Measurements from ENCODE around the gene FERMT3.

FERMT3 gene

DNA sequence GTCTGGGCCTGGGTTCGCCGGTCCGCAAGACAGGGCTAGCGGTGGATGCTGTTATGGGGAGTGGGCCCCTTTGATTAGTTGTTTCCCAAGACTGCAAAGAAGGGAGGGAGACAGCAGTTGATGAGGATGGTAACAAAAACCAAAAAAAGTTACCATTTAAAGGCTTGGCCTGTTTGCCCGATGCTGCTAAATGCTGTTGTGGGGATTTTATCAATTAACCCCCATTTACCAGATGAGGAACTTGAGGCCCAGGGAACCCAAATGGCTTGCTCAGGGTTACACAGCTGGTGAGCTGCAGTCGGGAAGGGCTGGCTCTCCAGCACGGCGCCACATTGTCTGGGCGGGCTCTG, 16.1 kb downstream of the FERMT3 start:
- no peak for DNase-seq

DNA sequence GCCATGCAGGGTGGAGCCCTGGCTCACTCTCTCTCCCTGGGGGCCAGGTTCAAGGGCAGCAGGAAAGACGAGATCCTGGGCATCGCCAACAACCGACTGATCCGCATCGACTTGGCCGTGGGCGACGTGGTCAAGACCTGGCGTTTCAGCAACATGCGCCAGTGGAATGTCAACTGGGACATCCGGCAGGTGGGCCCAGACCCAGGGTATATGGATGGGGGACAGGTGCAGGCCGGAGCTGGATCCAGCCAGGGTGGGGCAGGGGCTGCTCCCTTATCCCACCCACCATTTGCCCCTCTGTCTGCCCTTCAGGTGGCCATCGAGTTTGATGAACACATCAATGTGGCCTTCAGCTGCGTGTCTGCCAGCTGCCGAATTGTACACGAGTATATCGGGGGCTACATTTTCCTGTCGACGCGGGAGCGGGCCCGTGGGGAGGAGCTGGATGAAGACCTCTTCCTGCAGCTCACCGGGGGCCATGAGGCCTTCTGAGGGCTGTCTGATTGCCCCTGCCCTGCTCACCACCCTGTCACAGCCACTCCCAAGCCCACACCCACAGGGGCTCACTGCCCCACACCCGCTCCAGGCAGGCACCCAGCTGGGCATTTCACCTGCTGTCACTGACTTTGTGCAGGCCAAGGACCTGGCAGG, 16.6 kb downstream of the FERMT3 start:
- DNase-seq: no peak

DNA sequence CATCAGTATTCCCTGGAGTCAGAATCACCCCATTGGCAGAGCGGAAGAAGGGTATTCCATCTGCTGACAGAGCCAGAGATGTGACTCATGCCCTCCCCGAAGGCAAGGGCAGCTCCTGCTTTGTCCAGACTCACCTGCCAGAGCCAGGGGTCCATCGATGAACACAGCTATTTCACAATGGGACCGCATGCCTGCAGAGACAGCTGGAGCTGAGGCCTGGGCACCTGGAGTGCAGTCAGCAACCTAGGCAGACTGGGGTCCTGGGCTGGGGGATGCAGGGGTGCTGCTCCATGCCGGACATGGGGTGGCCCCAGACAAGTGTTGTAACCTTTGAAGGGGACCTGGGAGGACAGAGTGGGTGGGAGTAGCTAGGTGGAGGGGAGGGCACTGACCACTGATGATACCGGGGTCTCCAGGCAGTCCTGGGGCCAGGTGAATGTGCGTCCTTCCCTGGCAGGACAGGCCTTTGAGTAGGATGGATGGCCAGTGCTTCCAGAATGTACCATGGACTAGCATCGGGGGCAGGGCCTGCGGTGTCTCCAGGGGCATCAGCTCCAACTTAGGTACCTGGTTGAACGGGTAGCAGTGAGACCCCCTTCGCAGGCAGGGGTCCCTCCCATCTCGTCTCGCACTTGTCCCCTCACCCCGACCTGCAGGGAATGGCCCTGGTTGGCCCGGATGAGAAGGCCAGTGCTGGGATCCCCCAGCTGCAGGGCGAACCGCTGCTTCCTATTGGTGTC, 17.8 kb downstream of the FERMT3 start:
- DNase-seq: no peak

DNA sequence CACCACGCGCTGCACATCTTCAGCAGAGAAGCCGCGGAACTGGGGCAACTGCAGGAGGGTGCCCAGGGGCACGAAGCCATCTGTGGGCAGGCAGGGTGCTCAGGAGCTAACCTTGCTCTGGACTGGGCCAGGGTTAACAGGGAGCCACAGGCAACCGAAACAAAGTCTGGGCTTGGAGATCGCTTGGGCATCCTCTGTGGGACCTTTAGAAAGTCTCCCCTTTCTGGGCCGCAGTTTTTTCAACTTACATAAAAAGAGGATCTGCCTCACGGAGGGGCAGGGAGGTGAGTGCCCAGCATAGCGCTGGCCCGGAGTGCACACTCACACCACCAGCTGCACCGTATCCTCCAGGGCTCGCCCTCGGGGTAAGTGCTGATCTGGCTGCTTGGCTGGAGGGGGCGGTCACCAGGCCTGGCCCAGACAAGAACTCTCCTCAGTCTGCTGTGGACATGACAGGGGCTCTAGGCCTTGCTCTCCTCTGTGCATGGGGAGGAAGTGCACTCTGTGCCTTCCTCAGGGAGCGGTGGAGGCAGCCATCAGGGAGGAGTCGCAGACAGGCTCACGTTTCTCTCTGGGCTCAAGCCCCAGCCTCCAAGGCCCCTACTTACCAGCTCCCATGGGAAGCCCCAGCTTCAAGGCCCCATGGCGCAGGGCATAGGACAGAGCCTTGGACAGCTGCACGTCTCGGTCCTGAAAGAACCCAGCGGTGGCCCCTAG, 18.5 kb downstream of the FERMT3 start:
- no peak for DNase-seq

DNA sequence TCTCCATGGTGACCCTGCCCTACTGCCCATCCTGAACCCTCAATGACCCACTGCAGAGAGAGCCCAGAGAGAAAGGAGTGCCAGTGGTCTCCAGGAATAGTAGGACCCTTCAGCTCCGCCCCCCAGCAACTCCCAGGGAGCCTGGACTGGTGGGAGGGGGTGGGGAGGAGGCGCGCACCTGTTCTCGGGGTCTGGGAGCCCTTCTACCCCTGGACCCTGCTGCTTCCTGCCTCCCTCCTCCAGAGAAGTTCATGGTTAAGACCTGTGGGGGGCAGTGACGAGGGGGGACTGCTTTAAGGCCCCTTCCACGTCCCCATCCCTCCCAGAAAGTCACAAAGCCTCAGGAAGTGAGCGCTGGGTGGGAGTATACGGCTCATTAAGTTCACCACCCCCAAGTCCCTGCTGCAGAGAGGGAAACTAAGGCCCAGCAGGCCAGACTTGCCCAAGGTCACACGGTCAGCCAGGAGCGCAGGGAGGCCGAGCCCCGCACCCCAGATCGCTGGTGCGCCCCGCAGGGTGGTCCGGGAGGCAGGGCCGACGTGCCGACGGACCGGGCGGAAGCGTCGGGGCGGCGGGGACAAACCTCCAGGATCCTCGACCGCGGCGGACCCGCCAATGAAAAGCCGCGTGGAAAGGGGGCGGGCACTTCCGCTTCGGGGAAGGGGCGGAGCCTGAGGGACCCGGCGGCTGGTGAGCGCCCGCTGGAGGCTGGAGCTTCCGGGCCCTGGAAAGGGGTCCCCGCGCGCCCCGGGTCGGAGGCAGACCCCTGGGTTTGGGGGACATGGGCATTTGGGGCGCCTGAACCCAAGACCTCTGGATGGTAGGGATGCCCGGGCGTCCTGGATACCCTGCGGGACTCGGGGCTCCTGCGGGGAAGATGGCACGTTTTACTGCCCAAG, 19.3 kb downstream of the FERMT3 start, which contains the start of the genes NUDT22 and TRPT1:
Gene NUDT22 (plus strand): TSS at position 667 of the 899 bp plus-strand sequence. CDS start 379 bp downstream, outside the sequence.
Gene TRPT1 (minus strand): TSS at position 579 of the 899 bp plus-strand sequence. CDS start 326 bp downstream, at position 253.
- DNase-seq: peak; percentile 74 to 84

DNA sequence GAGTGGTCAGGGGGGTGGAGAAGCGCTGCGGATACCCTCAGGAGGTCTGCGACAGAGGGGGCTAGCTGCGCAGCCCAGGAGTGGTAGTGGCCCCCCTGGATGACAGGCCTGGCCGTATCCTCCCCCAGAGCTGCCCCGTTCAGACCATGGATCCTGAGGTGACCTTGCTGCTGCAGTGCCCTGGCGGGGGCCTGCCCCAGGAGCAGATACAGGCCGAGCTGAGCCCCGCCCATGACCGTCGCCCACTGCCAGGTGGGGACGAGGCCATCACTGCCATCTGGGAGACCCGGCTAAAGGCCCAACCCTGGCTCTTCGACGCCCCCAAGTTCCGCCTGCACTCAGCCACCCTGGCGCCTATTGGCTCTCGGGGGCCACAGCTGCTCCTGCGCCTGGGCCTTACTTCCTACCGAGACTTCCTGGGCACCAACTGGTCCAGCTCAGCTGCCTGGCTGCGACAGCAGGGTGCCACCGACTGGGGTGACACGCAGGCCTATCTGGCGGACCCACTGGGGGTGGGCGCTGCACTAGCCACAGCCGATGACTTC, 20.1 kb downstream of the FERMT3 start:
- no peak for DNase-seq

DNA sequence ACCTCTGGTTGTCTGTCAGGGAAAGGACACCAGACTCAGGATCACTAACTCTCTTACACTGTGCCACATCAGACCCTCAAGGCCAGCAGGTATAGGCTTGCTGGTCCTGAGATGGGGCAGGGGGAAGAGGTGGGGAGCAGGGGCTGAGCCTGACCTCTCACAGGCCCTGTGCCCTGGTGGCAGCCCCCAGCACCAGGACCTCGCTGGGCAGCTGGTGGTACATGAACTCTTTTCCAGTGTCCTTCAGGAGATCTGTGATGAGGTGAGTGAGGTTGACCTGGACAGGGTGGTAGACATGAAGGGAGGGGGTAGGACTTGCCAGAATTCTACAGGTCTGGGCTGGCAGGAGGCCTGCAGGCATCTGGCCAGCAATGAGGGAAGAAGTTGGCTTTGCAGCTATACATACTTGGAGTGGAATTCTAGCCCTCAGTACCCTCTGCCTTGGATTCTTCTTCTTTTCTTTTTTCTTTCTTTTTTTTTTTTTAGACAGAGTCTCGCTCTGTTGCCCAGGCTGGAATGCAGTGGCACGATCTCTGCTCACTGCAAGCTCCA, 21.0 kb downstream of the FERMT3 start:
- DNase-seq: no peak

DNA sequence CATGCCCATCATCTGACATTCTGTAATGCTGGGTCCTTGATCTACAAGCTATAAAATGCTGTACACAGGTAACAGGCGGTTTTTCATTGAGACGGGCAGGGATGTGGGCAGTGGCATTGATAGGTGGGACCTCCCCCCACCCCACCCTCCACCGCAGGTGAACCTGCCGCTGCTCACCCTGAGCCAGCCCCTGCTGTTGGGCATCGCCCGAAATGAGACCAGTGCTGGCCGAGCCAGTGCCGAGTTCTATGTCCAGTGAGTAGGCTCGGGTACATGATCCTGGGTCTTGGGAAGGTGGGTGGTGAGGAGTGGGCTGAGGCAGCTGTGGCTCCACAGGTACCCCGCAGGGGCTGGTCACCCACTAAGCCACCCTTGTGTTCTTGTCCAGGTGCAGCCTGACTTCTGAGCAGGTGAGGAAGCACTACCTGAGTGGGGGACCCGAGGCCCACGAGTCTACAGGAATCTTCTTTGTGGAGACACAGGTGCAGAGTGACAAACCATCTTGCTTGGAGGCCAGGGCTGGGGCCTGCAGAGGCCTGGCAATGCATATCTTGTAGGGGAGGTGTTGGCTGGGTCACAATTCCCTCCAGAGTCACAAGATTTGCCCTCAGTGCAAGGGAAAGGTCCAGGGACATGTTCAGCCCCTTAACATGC, 22.7 kb downstream of the FERMT3 start:
- no peak for DNase-seq

DNA sequence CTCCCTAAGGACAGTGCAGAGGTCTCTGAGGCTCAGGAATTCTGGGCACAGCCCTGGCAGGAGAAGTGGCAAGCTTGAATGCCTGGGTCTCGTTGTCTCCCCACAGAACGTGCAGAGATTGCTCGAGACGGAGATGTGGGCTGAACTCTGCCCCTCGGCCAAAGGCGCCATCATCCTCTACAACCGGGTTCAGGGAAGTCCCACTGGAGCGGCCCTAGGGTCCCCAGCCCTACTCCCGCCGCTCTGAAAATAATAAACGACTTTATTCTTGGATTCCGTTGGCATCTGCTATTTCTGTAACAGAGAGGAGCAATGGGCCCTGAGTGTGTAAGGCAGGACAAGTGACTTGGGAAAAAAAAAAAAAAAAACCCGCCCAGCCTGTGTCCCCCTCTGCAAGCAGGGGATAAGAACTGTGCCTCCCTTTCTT, 23.2 kb downstream of the FERMT3 start:
- DNase-seq: no peak

DNA sequence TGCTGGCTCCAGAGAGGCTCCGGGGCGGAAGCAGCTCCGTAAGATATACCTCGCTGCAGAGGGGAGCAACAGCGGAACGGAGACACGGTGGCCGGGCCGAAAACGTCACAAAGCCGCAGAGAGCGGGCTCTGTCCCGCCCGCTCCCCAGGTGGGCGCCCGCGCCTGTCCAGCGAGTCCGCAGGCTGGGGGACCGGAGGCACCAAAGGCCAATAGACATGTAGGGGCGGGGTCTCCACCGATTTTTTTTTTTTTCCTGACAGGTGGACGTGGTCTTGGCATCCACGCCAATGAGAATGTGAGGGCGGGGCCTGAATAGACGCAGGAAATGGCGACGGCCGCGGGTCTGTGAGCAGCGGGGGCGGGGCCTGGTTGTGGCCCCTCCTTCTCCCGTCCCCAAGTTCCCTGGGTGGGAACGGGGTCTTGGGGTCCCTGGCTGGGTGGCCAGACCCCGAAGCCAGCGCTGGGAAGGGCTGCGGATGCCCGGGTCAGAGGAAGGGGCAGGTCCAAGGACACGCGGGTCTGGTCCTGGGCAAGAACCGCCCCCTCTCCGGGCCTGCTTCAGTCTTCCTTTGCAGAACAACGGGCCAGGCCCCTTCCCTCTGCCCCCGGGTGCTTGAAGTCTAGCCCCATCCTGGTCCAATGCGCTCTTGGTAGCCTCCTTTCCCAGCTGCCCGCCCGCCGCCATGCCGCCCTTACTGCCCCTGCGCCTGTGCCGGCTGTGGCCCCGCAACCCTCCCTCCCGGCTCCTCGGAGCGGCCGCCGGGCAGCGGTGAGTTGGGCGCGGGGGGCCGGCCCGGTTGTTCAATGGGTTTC, 23.9 kb downstream of the FERMT3 start, which contains the start of gene DNAJC4:
Gene DNAJC4 (plus strand): TSS at position 378 of the 814 bp plus-strand sequence. CDS start 307 bp downstream, at position 685.
- DNase-seq: peak; percentile 80 to 87

DNA sequence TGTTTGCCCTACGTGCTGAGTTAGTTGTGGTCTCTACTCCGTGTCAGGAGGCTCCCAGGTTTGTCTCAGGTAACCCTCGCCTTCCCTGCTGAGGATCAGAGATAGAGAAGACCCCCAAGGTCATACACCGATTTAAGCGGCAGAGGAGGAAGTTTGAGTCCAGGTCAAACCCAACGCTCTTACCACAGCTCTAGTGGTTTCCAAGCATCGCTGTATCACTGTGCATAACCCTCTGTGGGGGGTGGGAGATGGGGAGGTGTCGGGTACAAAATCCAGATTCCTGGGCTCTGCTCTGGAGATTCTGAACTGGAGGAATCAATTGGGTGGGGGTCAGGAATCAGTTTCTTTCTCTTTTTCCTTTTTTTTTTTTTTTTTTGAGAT, 24.5 kb downstream of the FERMT3 start:
- no peak for DNase-seq

DNA sequence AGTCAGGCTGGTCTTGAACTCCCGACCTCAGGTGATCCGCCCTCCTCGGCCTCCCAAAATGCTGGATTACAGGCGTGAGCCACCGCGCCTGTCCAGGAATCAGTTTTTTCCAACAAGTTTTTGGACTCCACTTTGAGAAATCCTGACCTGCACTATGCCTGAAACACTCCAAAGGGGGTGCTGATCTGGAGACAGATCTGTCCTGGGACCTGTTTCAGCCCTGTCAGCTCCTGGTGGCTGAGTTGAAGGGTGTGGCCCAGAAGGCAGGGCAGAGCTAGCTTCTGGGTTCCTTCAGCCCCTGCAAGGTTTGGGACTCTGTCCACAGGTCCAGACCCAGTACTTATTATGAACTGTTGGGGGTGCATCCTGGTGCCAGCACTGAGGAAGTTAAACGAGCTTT, 25.0 kb downstream of the FERMT3 start:
- DNase-seq: no peak

DNA sequence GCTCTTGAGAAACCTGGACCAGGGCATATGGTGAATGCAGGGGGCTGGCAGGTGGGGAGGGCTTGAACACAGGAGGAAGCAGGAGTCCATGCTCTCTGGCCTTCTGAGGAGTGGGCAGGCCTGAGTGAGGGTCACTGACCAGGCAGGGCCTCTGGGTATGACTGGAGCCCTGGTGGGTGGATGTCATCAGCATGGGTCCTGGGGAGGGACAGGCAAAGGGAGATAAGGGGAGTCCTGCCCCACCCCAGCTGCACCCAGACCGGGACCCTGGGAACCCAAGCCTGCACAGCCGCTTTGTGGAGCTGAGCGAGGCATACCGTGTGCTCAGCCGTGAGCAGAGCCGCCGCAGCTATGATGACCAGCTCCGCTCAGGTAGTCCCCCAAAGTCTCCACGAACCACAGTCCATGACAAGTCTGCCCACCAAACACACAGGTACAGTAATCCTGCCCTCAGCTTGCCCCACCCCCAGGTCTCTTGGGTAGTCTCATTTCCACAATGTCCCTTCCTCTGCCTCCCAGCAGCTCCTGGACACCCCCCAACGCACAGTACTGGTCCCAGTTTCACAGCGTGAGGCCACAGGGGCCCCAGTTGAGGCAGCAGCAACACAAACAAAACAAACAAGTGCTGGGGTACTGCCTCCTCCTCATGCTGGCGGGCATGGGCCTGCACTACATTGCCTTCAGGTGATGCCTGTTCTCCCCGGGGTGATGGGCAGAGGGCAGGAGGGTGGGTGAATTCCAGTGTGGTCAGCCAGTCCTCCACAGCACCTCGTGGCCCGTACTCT, 25.9 kb downstream of the FERMT3 start:
- DNase-seq: no peak

DNA sequence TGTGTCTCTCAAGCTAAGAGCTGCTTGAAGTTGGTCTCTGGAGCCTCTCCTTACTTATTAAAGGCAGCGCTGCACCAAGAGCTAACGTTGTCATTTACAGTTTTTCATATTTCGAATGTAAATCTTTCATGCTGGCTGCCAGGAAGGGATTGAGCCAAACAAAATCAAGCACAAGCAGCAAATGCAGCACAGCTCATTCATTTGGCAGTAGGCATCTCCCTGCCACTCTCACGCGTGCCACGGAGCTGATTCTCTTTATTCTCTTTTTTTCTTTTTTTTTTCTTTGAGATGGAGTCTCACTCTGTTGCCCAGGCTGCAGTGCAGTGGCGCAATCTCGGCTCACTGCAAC, 26.4 kb downstream of the FERMT3 start:
- no peak for DNase-seq

DNA sequence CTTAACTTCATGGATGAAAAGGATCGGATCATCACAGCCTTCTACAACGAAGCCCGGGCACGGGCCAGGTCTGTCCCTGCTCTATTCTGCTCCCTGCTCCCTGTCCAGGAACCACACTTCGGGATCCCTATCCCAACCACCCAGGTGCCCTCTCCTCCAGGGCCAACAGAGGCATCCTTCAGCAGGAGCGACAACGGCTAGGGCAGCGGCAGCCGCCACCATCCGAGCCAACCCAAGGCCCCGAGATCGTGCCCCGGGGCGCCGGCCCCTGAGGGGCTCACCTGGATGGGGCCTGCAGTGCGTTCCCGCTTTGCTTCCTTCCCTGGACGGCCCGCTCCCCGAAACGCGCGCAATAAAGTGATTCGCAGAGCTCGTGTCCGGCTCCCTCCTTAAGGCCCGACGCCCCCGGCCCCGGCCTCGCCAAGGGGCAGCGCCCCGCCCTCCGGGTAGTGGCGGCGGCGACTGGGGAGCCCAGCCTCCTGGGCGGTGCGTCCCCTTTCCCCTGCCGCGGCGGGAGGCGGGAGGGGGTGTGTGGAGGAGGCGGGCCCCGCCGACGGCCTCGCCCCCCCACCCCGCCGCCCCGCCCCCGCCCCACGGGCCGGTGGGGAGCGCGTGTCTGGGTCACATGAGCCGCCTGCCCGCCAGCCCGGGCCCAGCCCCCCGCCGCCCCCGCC, 27.5 kb downstream of the FERMT3 start, which contains the start of gene VEGFB:
Gene VEGFB (plus strand): TSS at position 672 of the 674 bp plus-strand sequence. CDS start 250 bp downstream, outside the sequence.
- DNase-seq: peak; percentile 18 to 47

DNA sequence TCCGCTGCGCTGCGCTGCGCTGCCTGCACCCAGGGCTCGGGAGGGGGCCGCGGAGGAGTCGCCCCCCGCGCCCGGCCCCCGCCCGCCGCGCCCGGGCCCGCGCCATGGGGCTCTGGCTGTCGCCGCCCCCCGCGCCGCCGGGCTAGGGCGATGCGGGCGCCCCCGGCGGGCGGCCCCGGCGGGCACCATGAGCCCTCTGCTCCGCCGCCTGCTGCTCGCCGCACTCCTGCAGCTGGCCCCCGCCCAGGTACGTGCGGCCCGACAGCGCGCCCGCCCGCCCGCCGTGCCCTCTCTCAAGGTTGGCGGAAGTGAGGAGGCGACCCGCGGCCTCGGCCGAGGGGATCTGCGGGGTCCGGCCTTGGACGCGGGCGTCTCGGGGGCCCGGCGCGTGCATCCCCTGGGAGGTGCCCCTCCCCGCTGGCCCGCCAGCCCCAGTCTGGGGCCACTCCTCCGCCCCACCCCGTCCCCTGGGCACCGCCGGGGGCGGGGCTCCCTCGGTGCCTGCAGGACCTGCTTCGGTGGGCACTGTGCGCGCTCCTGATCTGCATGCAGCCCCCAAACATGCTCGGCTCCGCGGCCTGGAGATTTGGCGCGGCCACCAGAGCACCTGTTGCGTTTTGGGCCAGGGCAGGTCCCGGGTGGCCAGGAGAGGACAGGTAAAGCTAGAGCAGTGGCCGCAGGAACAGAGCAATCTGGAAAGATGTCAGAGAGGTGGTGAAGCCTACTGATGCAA, 28.3 kb downstream of the FERMT3 start:
- DNase-seq: no peak

DNA sequence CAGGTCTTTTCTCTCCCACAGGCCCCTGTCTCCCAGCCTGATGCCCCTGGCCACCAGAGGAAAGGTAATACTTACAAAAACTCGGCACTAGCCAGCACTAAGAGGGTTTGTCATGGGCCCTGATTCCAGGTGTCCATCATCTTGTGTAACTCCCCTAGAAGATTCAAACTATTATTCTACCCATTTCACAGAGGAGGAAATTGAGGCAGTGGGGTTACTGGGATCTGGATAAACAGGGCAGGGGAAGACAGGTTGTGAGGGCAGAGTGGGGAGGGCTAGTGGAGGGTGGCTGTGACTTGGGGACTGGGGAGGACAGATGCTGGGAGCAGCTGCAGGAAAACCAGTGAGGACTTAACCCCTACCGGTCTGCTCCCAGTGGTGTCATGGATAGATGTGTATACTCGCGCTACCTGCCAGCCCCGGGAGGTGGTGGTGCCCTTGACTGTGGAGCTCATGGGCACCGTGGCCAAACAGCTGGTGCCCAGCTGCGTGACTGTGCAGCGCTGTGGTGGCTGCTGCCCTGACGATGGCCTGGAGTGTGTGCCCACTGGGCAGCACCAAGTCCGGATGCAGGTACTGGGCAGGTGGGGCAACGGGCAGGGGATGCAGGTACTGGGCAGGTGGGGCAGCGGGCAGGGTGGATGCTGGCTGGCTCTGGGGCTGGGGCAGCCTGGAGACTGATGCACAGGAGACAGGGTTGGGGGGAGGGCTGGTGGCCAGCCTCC, 29.1 kb downstream of the FERMT3 start:
- no peak for DNase-seq

All from hippocampal formation (tissue), 2 donors.